Endothelial cell of umbilical vein (primary cell): ENCODE measurements around the gene ITIH5. TPM values are rescaled to one million over a fixed set of nuclear protein-coding genes. Genes with fewer than 3 reads are reported as not detected.

Experiments used
- BruUV-seq: library from RNA; stranded (reverse); fragments of 400-500 nt; replicated peaks from 2 replicates; lab custom pipeline; 2021; lab: Mats Ljungman, UMichigan
- CTCF ChIA-PET: fragments of 300-600, 350-600 bp; sonication (Branson Sonifier 250); formaldehyde crosslinking; loops from one replicate; lab custom pipeline; 2021; ENCODE audit warnings: antibody characterized with exemption, inconsistent platforms; lab: Charles Lee
- POLR2A ChIA-PET: fragments of 300-600, 350-600 bp; sonication (Branson Sonifier 250); formaldehyde crosslinking; loops from one replicate; lab custom pipeline; 2021; ENCODE audit warnings: antibody characterized with exemption, inconsistent platforms; lab: Charles Lee
- DNase-seq: peaks from one replicate; pipeline ENCODE4 v3.0.0-alpha.2; 2011; ENCODE audit warnings: low read depth, low spot score
- FAIRE-seq: peaks from 2 replicates; lab custom pipeline; 2011; peaks lifted over from hg19 to GRCh38; lab: Jason Lieb, UNC
- H2AFZ ChIP-seq: 2 replicates; pipeline ENCODE4 v1.6.0; 2012; ENCODE audit warnings: low read depth, low read length, control low read depth, inconsistent platforms
- H3K27ac ChIP-seq: 2 replicates; pipeline ENCODE4 v1.5.1; 2011; ENCODE audit warnings: low read depth, mild to moderate bottlenecking, control low read depth, low read length, moderate library complexity; ENCODE audit not compliant: insufficient read depth
- H3K27me3 ChIP-seq, 2 experiments: 2 replicates each; pipeline versions ENCODE4 v1.6.0 to v1.6.1; 2011; ENCODE audit warnings: low read length in 2 of 2, mixed read lengths in 1 of 2; ENCODE audit not compliant: control insufficient read depth in 2 of 2, insufficient read depth in 2 of 2
- H3K36me3 ChIP-seq, 2 experiments: 2 replicates in 1 of 2; 3 replicates in 1 of 2; pipeline ENCODE4 v1.5.1; 2011; ENCODE audit warnings: low read length in 2 of 2, mild to moderate bottlenecking in 1 of 2, moderate library complexity in 1 of 2; ENCODE audit not compliant: control insufficient read depth in 2 of 2, insufficient read depth in 2 of 2; ENCODE audit errors: extremely low read depth in 1 of 2
- H3K4me1 ChIP-seq: 3 replicates; pipeline ENCODE4 v1.5.1; 2011; ENCODE audit warnings: mild to moderate bottlenecking, low read length; ENCODE audit not compliant: control insufficient read depth, insufficient read depth; ENCODE audit errors: extremely low read depth
- H3K4me2 ChIP-seq: 2 replicates; pipeline ENCODE4 v1.6.1; 2011; ENCODE audit warnings: low read length, control low read depth, mixed read lengths; ENCODE audit not compliant: insufficient read depth
- H3K4me3 ChIP-seq, 3 experiments: fragments of 200-600 bp in 1 of 3; sonication (generic), shearing (Covaris generic) in 1 of 3; replicated peaks in 1 of 3; 2 replicates each; pipeline ENCODE4 v1.5.1; 2011 to 2016; ENCODE audit warnings: control low read depth in 3 of 3, low read length in 3 of 3, mild to moderate bottlenecking in 2 of 3, inconsistent platforms in 1 of 3, low read depth in 1 of 3, moderate library complexity in 1 of 3; ENCODE audit not compliant: insufficient read depth in 1 of 3
- H3K79me2 ChIP-seq: 2 replicates; pipeline ENCODE4 v1.6.0; 2012; ENCODE audit warnings: low read length, inconsistent platforms; ENCODE audit not compliant: control insufficient read depth, insufficient read depth
- H3K9ac ChIP-seq: replicated peaks from 2 replicates; pipeline ENCODE3; 2011; ENCODE audit warnings: low read length, control low read depth; ENCODE audit not compliant: insufficient read depth; ENCODE audit errors: extremely low read depth
- H3K9me1 ChIP-seq: replicated peaks from 3 replicates; pipeline ENCODE4 v1.6.0; 2011; ENCODE audit warnings: mild to moderate bottlenecking, low read length; ENCODE audit not compliant: control insufficient read depth, insufficient read depth; ENCODE audit errors: extremely low read depth
- H3K9me3 ChIP-seq: replicated peaks from 2 replicates; pipeline ENCODE4 v1.5.1; 2012; ENCODE audit warnings: low read length, inconsistent platforms; ENCODE audit not compliant: control insufficient read depth, insufficient read depth
- H4K20me1 ChIP-seq: replicated peaks from 2 replicates; pipeline ENCODE3; 2011; ENCODE audit warnings: mild to moderate bottlenecking, low read length; ENCODE audit not compliant: control insufficient read depth, insufficient read depth; ENCODE audit errors: extremely low read depth
- CTCF ChIP-seq, 2 donors: IDR thresholded peaks; 1 replicate in 1 of 2; 2 replicates in 1 of 2; pipeline ENCODE4 v1.5.1; 2011; ENCODE audit warnings: low read length in 2 of 2, mild to moderate bottlenecking in 2 of 2, moderate library complexity in 2 of 2, control low read depth in 1 of 2, inconsistent platforms in 1 of 2, low read depth in 1 of 2; ENCODE audit not compliant: insufficient read depth in 1 of 2; ENCODE audit errors: extremely low read depth in 1 of 2
- EZH2 ChIP-seq: IDR thresholded peaks from 2 replicates; pipeline ENCODE4 v1.6.1; 2012; ENCODE audit warnings: borderline replicate concordance, low read depth, mild to moderate bottlenecking, moderate library complexity, low read length, inconsistent platforms; ENCODE audit not compliant: severe bottlenecking
- FOS ChIP-seq: IDR thresholded peaks from 2 replicates; pipeline ENCODE4 v1.6.1; 2011; ENCODE audit warnings: mild to moderate bottlenecking, low read length, moderate library complexity, borderline replicate concordance; ENCODE audit not compliant: insufficient read depth
- GATA2 ChIP-seq: IDR thresholded peaks from 2 replicates; pipeline ENCODE4 v1.7.0; 2011; ENCODE audit warnings: low read depth, mild to moderate bottlenecking, moderate library complexity, mixed read lengths, low read length; ENCODE audit not compliant: insufficient read length, insufficient read depth
- JUN ChIP-seq: IDR thresholded peaks from 2 replicates; pipeline ENCODE4 v1.6.1; 2011; ENCODE audit warnings: borderline replicate concordance, low read depth; ENCODE audit not compliant: insufficient read length, insufficient read depth
- MYC ChIP-seq: IDR thresholded peaks from one replicate; pipeline ENCODE4 v1.6.1; 2011; ENCODE audit warnings: mild to moderate bottlenecking, low read depth, low read length
- POLR2A ChIP-seq: IDR thresholded peaks from 2 replicates; pipeline ENCODE4 v1.6.1; 2012; ENCODE audit warnings: low read depth, mild to moderate bottlenecking, control low read depth, low read length
- POLR2AphosphoS5 ChIP-seq: IDR thresholded peaks from 2 replicates; pipeline ENCODE4 v1.6.1; 2012; ENCODE audit warnings: low read depth, mild to moderate bottlenecking, control low read depth, low read length, moderate library complexity; ENCODE audit not compliant: insufficient read depth
- dilution Hi-C: fragments of 300-500 bp; cut with MboI; formaldehyde crosslinking; loops from one replicate; pipeline ENCODE4 v1.15.0; 2019; ENCODE audit warnings: low sequenced_read_pairs; ENCODE audit not compliant: extremely low pct_ligation_motif_present
- intact Hi-C: fragments of 100-400 bp; cut with micrococcal nuclease; formaldehyde crosslinking; loops from one replicate; pipeline ENCODE4 v1.10.0; 2022
- polyA plus RNA-seq, 4 experiments: library from polyadenylated mRNA; depleted of rRNA in 3 of 4; stranded (reverse) in 3 of 4; unstranded in 1 of 4; fragments of >200 nt; gene quantifications; 2 replicates each; pipeline versions ENCODE4 v1.2.1 to v1.2.3, GENCODE V29; 2011 to 2012; ENCODE audit warnings: missing spikeins in 1 of 4
- total RNA-seq: library from RNA; stranded (reverse); gene quantifications from 2 replicates; pipeline ENCODE4 v1.2.3, GENCODE V29; 2021
- TF ChIP-seq, protein P1 (sequence below): IDR thresholded peaks from 2 replicates; pipeline ENCODE4 v1.6.1; 2011; ENCODE audit not compliant: insufficient read depth, insufficient read length

The ITIH5 gene
- total and polyA plus RNA-seq, 2 donors (not counting 3 experiments of a cell fraction or from before 2014, with no cell fraction given), result not detected

DNA sequence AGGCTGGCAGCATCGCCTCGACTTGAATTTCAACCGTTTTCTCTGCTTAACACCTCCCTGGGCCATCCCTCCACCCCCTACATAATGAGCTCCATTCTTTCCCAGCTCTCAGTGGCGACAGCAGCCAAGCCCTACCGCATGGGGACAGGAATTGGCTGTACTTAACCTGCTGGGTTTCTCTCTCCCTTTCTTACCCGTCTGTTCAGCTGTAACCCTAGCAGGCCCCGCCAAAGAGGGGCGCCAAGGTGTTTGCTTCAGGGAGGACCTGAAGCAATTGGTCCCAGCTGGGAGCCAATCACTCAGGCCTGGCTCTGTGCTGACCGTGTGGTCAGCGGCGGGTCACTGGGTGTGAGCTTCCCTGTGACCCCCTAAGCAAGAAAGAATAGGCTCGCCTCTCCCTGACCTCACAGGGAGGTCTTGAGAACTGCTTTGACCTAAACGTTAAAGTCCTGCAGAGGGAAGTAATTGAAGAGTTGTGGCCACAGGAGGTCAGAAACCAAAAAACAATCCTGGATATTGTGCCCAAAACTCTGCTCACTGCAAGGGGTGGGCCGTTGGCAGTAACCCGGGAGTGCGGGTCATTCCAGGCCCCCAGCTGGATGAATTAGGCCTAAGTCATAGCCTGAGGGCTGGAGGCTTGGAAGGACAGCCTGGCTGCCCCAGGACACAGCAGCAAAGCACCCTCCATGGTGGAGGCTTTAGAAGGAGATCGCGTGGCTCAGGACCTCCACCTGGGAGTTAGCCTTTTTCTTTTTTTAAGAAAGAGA, 114.6 kb downstream of the ITIH5 start:
- ChIA-PET CTCF (no interaction called here), POLR2A (no interaction called here)
- Histone ChIP-seq H3K4me3 (no peak overlapping the region), H3K36me3 (no peaks in the 10 kb centered on the region), H3K27me3 (no peaks in the 10 kb centered on the region), H3K9ac (no peak overlapping the region), H2AFZ (no peak overlapping the region), H3K9me1 (no peaks in the 10 kb centered on the region), H3K4me1 (no peaks in the 10 kb centered on the region), H3K79me2 (no peaks in the 10 kb centered on the region), H3K9me3 (no peaks in the 10 kb centered on the region), H4K20me1 (no peaks in the 10 kb centered on the region), H3K4me2 (no peak overlapping the region), H3K27ac (no peak overlapping the region)
- dilution Hi-C loops (no loop called here), intact Hi-C loops (no loop called here)
- BruUV-seq, result no TSS peak
- TF ChIP-seq, protein P1, sequence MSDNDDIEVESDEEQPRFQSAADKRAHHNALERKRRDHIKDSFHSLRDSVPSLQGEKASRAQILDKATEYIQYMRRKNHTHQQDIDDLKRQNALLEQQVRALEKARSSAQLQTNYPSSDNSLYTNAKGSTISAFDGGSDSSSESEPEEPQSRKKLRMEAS, result no peak
- no peak for TF ChIP-seq GATA2
- TF ChIP-seq JUN, result no peak
- TF ChIP-seq FOS, result no peak
- TF ChIP-seq EZH2, result no peak
- no peak for TF ChIP-seq MYC
- TF ChIP-seq CTCF (IDR thresholded peaks at IDR 0.05; ENCODE audit: extremely low read depth in 1 of 2, insufficient read depth in 1 of 2, low read depth in 1 of 2, low read length in 2 of 2), result no peak
- TF ChIP-seq POLR2AphosphoS5, result no peak
- TF ChIP-seq POLR2A, result no peak
- DNase-seq, result no peak
- no peak for FAIRE-seq
